GM12878 (cell line): ENCODE data around the gene GPC3. TPM values are rescaled to one million over a fixed set of nuclear protein-coding genes. Genes with fewer than 3 reads are reported as not detected.

Experiments
- ATAC-seq: fragments of 200-7000 bp; cut with Tn5 transposase; 3 replicates; pipeline ENCODE4 v1.9.1; 2020; ENCODE audit warnings: mild to moderate bottlenecking, moderate library complexity
- BruUV-seq: library from RNA; stranded (reverse); fragments of 400-500 nt; replicated peaks from 2 replicates; lab custom pipeline; 2021; lab: Mats Ljungman, UMichigan
- CTCF ChIA-PET: fragments of 300-600 bp; sonication (Branson Sonifier 250); formaldehyde crosslinking; extraction: SDS; loops from one replicate; lab custom pipeline; 2021; ENCODE audit warnings: inconsistent platforms; lab: Yijun Ruan, JAX
- POLR2A ChIA-PET: fragments of 350-600 bp; formaldehyde crosslinking; extraction: SDS; loops from one replicate; lab custom pipeline; 2021; ENCODE audit warnings: inconsistent platforms; lab: Charles Lee
- RAD21 ChIA-PET: fragments of 300-600 bp; sonication (Branson Sonifier 250); formaldehyde crosslinking; loops from one replicate; lab custom pipeline; 2023; ENCODE audit warnings: antibody characterized with exemption; ENCODE audit not compliant: unreplicated experiment; lab: Charles Lee
- SMC1A ChIA-PET: fragments of 300-600 bp; sonication (Branson Sonifier 250); formaldehyde crosslinking; loops from one replicate; lab custom pipeline; 2023; ENCODE audit not compliant: unreplicated experiment, uncharacterized antibody; lab: Charles Lee
- DNase-seq: peaks from one replicate; pipeline ENCODE4 v3.0.0-alpha.2; 2011; ENCODE audit warnings: low read depth, low spot score
- FAIRE-seq: peaks from 3 replicates; lab custom pipeline; 2011; peaks lifted over from hg19 to GRCh38; lab: Jason Lieb, UNC
- H2AFZ ChIP-seq: 2 replicates; pipeline ENCODE4 v1.6.0; 2011; ENCODE audit warnings: low read depth, low read length, control low read depth; ENCODE audit not compliant: control insufficient read depth
- H3K27ac ChIP-seq: 2 replicates; pipeline ENCODE4 v1.5.1; 2011; ENCODE audit warnings: control low read depth; ENCODE audit not compliant: control insufficient read depth, insufficient read depth
- H3K27me3 ChIP-seq, 2 experiments: replicated peaks in 1 of 2; 2 replicates each; pipeline versions ENCODE4 v1.6.0 to v1.6.1; 2011; ENCODE audit warnings: low read length in 1 of 2; ENCODE audit not compliant: control insufficient read depth in 2 of 2, insufficient read depth in 2 of 2
- H3K36me3 ChIP-seq, 2 experiments: 2 replicates each; pipeline ENCODE4 v1.5.1; 2011; ENCODE audit warnings: low read length in 1 of 2; ENCODE audit not compliant: control insufficient read depth in 2 of 2, insufficient read depth in 2 of 2
- H3K4me1 ChIP-seq: 2 replicates; pipeline ENCODE4 v1.6.1; 2011; ENCODE audit warnings: mild to moderate bottlenecking, low read length, moderate library complexity, mixed read lengths; ENCODE audit not compliant: control insufficient read depth, insufficient read depth
- H3K4me2 ChIP-seq: 2 replicates; pipeline ENCODE4 v1.6.0; 2011; ENCODE audit warnings: control low read depth; ENCODE audit not compliant: control insufficient read depth, insufficient read depth
- H3K4me3 ChIP-seq: fragments of 200-600 bp; sonication (generic); 2 replicates; pipeline ENCODE4 v1.5.1; 2016
- H3K79me2 ChIP-seq: 2 replicates; pipeline ENCODE4 v1.6.0; 2011; ENCODE audit warnings: low read length; ENCODE audit not compliant: control insufficient read depth, insufficient read depth
- H3K9ac ChIP-seq: 2 replicates; pipeline ENCODE4 v1.8.0; 2011; ENCODE audit warnings: low read length, control low read depth, mixed read lengths; ENCODE audit not compliant: control insufficient read depth, insufficient read depth
- H3K9me3 ChIP-seq: replicated peaks from 3 replicates; pipeline ENCODE4 v1.5.1; 2011; ENCODE audit warnings: mild to moderate bottlenecking, low read length; ENCODE audit not compliant: control insufficient read depth, insufficient read depth
- H4K20me1 ChIP-seq: 2 replicates; pipeline ENCODE4 v1.6.0; 2011; ENCODE audit not compliant: control insufficient read depth, insufficient read depth
- BMI1 ChIP-seq: fragments of 450-650 bp; IDR thresholded peaks from 2 replicates; pipeline ENCODE4 v1.6.1; 2016; ENCODE audit warnings: mild to moderate bottlenecking, moderate library complexity, borderline replicate concordance
- EGR1 ChIP-seq, 2 experiments: IDR thresholded peaks; 1 replicate in 1 of 2; 2 replicates in 1 of 2; pipeline ENCODE4 v1.6.1; 2011 to 2012; ENCODE audit warnings: low read depth in 2 of 2, low read length in 2 of 2, borderline replicate concordance in 1 of 2, mild to moderate bottlenecking in 1 of 2, moderate library complexity in 1 of 2
- GATAD2B ChIP-seq: fragments of 450-650 bp; conservative IDR thresholded peaks from 2 replicates; pipeline ENCODE4 v1.6.1; 2017; ENCODE audit warnings: low read depth, mild to moderate bottlenecking, moderate library complexity
- PML ChIP-seq: IDR thresholded peaks from 2 replicates; pipeline ENCODE4 v1.6.1; 2012; ENCODE audit warnings: low read length, inconsistent platforms
- POLR2AphosphoS2 ChIP-seq: IDR thresholded peaks from 2 replicates; pipeline ENCODE4 v1.6.1; 2011; ENCODE audit warnings: low read depth, mild to moderate bottlenecking, low read length, improper control_type of control experiment, moderate library complexity
- STAT1 ChIP-seq: fragments of 450-650 bp; conservative IDR thresholded peaks from 2 replicates; pipeline ENCODE4 v1.6.1; 2014; ENCODE audit warnings: antibody characterized with exemption, mild to moderate bottlenecking
- TAF1 ChIP-seq: IDR thresholded peaks from 2 replicates; pipeline ENCODE4 v1.6.1; 2011; ENCODE audit warnings: mild to moderate bottlenecking, low read depth, low read length, borderline replicate concordance
- TCF12 ChIP-seq: IDR thresholded peaks from 2 replicates; pipeline ENCODE4 v1.6.1; 2011; ENCODE audit warnings: low read depth, mild to moderate bottlenecking, low read length
- TCF3 ChIP-seq: IDR thresholded peaks from 2 replicates; pipeline ENCODE4 v1.6.1; 2012; ENCODE audit warnings: low read depth, mild to moderate bottlenecking, low read length, borderline replicate concordance; ENCODE audit not compliant: insufficient read depth
- TCF7 ChIP-seq: IDR thresholded peaks from 2 replicates; pipeline ENCODE4 v1.6.1; 2014; ENCODE audit warnings: antibody characterized with exemption, borderline replicate concordance
- WRNIP1 ChIP-seq: IDR thresholded peaks from 2 replicates; pipeline ENCODE4 v1.6.1; 2011; ENCODE audit warnings: low read depth, low read length, improper control_type of control experiment, borderline replicate concordance
- WGBS: methylation state at CpG from one replicate; pipeline ENCODE4 v1.1.6; 2016; ENCODE audit warnings: low lambda C conversion rate; ENCODE audit not compliant: insufficient replicate concordance, insufficient coverage; ENCODE audit errors: missing lambda C conversion rate; 5-methylcytosine and 5-hydroxymethylcytosine counted together
- in situ Hi-C: fragments of 300-500 bp; cut with MboI; formaldehyde crosslinking; loops from 9 replicates; pipeline ENCODE4 v1.14.3; 2018; ENCODE audit warnings: mixed read lengths
- intact Hi-C: fragments of 100-400 bp; cut with micrococcal nuclease; formaldehyde crosslinking; loops from one replicate; pipeline ENCODE4 v1.14.2; 2022; ENCODE audit not compliant: unreplicated experiment
- polyA plus RNA-seq, 11 experiments: library from polyadenylated mRNA; depleted of rRNA in 4 of 11; unstranded in 6 of 11; stranded (reverse) in 5 of 11; fragments of >200 nt; fragmentation: Nextera tagmentation in 4 of 11; fragmentation: Illumina TruSeq in 1 of 11; extraction: Ambion mirVana in 4 of 11; extraction: Trizol in 1 of 11; gene quantifications; 1 replicate in 1 of 11; 2 replicates in 10 of 11; pipeline versions ENCODE4 v1.2.1 to v1.2.3, GENCODE V29; 2011 to 2016; ENCODE audit warnings: inconsistent platforms in 2 of 11, missing spikeins in 2 of 11, low read depth in 1 of 11
- total RNA-seq, 4 experiments: library from RNA; depleted of rRNA in 3 of 4; stranded (reverse); fragments of >200 nt in 3 of 4; fragmentation: Illumina TruSeq in 1 of 4; extraction: Trizol in 1 of 4; gene quantifications; 2 replicates each; pipeline versions ENCODE4 v1.2.1 to v1.2.3, GENCODE V29; 2013 to 2021
- TF ChIP-seq, protein P1 (sequence below): fragments of 450-650 bp; IDR thresholded peaks from 2 replicates; pipeline ENCODE4 v1.6.1; 2016; ENCODE audit warnings: mild to moderate bottlenecking

The GPC3 gene
- total and polyA plus RNA-seq, 10 of the 15 experiments (the other 5 are each of a cell fraction or from before 2014, with no cell fraction given) = 0.09 to 0.82 TPM; not detected in 8

DNA sequence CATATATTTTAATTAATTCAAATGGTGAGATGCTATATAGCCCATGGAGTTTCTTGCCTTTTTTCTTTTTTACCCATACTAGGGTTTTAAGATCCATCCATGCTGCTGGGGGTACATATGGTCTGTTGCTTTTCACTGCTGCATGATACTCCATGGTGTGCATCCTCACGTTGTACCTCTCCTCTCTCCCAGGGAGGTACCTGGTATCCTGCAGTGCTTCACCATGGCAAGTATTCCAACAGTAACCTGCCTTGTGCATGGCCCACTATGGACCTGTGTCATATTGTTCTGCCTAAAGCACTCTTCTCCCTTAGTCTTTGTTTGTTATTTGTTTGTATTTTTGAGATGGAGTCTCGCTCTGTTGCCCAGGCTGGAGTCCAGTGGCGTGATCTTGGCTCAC, 455.8 kb downstream of the GPC3 start:
- 28% methylated on average over 3 of the region's 3 CpGs for WGBS
- no peak overlapping the region for H3K4me2 ChIP-seq
- intact Hi-C loops = no loop called here
- FAIRE-seq (no peak), DNase-seq (no peak), ATAC-seq (no peak)
- ChIA-PET RAD21 (no interaction called here), POLR2A (no interaction called here), CTCF (interaction anchor here (1.3 kb wide), 1 partner anchor 12 kb away, joined by 3 read pairs; no protein-coding TSS in a partner anchor), SMC1A (no interaction called here)
- TF ChIP-seq WRNIP1 (no peak), TAF1 (no peak), STAT1 (no peak), TCF12 (no peak)
- TF ChIP-seq, protein P1, sequence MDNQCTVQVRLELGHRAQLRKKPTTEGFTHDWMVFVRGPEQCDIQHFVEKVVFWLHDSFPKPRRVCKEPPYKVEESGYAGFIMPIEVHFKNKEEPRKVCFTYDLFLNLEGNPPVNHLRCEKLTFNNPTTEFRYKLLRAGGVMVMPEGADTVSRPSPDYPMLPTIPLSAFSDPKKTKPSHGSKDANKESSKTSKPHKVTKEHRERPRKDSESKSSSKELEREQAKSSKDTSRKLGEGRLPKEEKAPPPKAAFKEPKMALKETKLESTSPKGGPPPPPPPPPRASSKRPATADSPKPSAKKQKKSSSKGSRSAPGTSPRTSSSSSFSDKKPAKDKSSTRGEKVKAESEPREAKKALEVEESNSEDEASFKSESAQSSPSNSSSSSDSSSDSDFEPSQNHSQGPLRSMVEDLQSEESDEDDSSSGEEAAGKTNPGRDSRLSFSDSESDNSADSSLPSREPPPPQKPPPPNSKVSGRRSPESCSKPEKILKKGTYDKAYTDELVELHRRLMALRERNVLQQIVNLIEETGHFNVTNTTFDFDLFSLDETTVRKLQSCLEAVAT = no peak
- BruUV-seq = no TSS peak
- H3K4me1 ChIP-seq = no peaks in the 10 kb centered on the region
- in situ Hi-C loops = no loop called here
- no peaks in the 10 kb centered on the region for H3K27me3 ChIP-seq
- H2AFZ ChIP-seq = no peak overlapping the region
- H3K9me3 ChIP-seq = no peaks in the 10 kb centered on the region
- H3K27ac ChIP-seq = no peak overlapping the region
- H3K79me2 ChIP-seq = no peaks in the 10 kb centered on the region
- no peaks in the 10 kb centered on the region for H3K36me3 ChIP-seq
- no peak overlapping the region for H3K9ac ChIP-seq
- no peaks in the 10 kb centered on the region for H4K20me1 ChIP-seq
- H3K4me3 ChIP-seq = no peak overlapping the region

DNA sequence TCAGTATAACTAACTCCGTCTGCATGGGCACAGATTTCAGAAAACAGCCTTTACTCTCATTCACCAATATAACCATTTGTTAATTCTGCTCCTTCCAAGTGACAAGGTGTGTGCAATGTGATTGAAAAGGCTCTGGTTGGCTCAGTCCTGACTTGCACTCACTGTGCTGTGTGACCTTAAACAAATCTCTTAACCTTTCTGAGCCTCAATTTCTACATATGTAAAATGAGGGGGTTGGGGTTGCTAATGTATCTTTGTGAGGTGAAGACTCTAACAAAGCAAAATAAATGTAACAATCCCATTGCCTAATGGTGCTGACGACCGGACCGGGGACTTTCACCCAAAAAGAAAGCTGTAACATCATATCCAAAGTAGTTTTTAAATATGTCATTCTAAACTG, 457.6 kb downstream of the GPC3 start:
- Histone ChIP-seq H3K4me3 (no peak overlapping the region), H3K79me2 (no peaks in the 10 kb centered on the region), H3K27me3 (no peaks in the 10 kb centered on the region), H3K4me2 (no peak overlapping the region), H3K4me1 (no peaks in the 10 kb centered on the region), H3K36me3 (no peaks in the 10 kb centered on the region), H3K9ac (no peak overlapping the region), H2AFZ (no peak overlapping the region), H4K20me1 (no peaks in the 10 kb centered on the region), H3K27ac (no peak overlapping the region), H3K9me3 (no peaks in the 10 kb centered on the region)
- ChIA-PET SMC1A (interaction anchor here (0.5 kb wide), 1 partner anchor 381 kb away, joined by 3 read pairs; no protein-coding TSS in a partner anchor), POLR2A (no interaction called here), CTCF (no interaction called here), RAD21 (no interaction called here)
- intact Hi-C loops (no loop called here), in situ Hi-C loops (no loop called here)
- ATAC-seq (no peak), DNase-seq (no peak), FAIRE-seq (no peak)
- 56% methylated on average over 4 of the region's 4 CpGs for WGBS
- BruUV-seq = no TSS peak
- no peak for TF ChIP-seq TCF7
- TF ChIP-seq POLR2AphosphoS2 = no peak
- no peak for TF ChIP-seq EGR1 (IDR thresholded peaks at IDR 0.05; ENCODE audit: borderline replicate concordance in 1 of 2, low read depth in 2 of 2, low read length in 2 of 2)
- TF ChIP-seq PML = no peak
- no peak for TF ChIP-seq GATAD2B
- TF ChIP-seq BMI1 = no peak
- TF ChIP-seq TCF3 = no peak
